Tibial nerve (tissue), 3 donors: Measurements from ENCODE around the gene KCNAB2.

ENCODE experiments used
- POLR2A ChIP-seq, 2 donors: fragments of 450-650 bp; IDR thresholded peaks; one replicate each; pipeline ENCODE4 v1.6.1; 2017; ENCODE audit warnings: antibody characterized with exemption in 2 of 2, mild to moderate bottlenecking in 2 of 2, moderate library complexity in 2 of 2
- TF ChIP-seq, protein P1 (sequence below), 5 experiments: fragments of 200-600 bp in 3 of 5; fragments of 450-650 bp in 2 of 5; sonication (generic) in 3 of 5; IDR thresholded peaks; one replicate each; pipeline ENCODE4 v1.5.1; 2016 to 2019; ENCODE audit warnings: antibody characterized with exemption in 5 of 5, mild to moderate bottlenecking in 3 of 5, moderate library complexity in 2 of 5

DNA sequence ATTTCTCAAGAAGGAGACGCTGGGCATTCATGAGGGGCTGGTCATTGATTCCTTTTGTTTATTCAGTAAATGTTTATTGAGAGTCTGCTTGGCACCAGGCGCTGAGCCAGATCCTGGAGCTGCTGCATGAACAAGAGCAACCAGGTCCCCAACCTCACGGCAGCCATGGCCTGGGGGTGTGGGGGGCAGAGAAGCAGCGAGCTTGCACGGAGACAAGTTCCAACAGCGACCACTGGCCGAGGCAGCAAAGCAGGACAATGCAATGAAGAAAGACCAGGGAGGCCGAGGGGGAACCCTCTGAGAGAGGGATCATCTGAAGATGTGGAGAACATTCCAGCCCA is 7.5 kb downstream of the KCNAB2 start:
- no peak for TF ChIP-seq POLR2A (IDR thresholded peaks at IDR 0.05)
- TF ChIP-seq, protein P1, sequence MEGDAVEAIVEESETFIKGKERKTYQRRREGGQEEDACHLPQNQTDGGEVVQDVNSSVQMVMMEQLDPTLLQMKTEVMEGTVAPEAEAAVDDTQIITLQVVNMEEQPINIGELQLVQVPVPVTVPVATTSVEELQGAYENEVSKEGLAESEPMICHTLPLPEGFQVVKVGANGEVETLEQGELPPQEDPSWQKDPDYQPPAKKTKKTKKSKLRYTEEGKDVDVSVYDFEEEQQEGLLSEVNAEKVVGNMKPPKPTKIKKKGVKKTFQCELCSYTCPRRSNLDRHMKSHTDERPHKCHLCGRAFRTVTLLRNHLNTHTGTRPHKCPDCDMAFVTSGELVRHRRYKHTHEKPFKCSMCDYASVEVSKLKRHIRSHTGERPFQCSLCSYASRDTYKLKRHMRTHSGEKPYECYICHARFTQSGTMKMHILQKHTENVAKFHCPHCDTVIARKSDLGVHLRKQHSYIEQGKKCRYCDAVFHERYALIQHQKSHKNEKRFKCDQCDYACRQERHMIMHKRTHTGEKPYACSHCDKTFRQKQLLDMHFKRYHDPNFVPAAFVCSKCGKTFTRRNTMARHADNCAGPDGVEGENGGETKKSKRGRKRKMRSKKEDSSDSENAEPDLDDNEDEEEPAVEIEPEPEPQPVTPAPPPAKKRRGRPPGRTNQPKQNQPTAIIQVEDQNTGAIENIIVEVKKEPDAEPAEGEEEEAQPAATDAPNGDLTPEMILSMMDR (IDR thresholded peaks at IDR 0.05): no peak
